DMS53 treated with DMSO at 0.1 percent for 48 hours (cell line): ENCODE results near the gene GIMD1.
"Not testable (repeated sequence)": the region's sequence is repeated elsewhere in the genome, so short reads cannot be mapped to it uniquely, and the experiment has no call there.

Source experiments
- DNase-seq: peaks from one replicate; lab custom pipeline; 2025; ENCODE audit not compliant: unreplicated experiment; lab: John Stamatoyannopoulos, UW

The GIMD1 gene

GRCh38 chr4:106368678-106369077 is at the start of gene GIMD1:
Gene GIMD1 (minus strand): TSS chr4:106368778. CDS start chr4:106367435, 1,343 bp downstream.
- DNase-seq = no peak

- DNase-seq = no peak
Observed at GRCh38 chr4:106414366-106414765, 45.8 kb upstream of the GIMD1 start.

GRCh38 chr4:106409901-106410889 is 41.6 kb upstream of the GIMD1 start:
- no peak for DNase-seq

- not testable (repeated sequence) for DNase-seq
Observed at GRCh38 chr4:106408004-106408403, 39.4 kb upstream of the GIMD1 start.

- no peak for DNase-seq
Observed at GRCh38 chr4:106401157-106401556, 32.6 kb upstream of the GIMD1 start.

- not testable (repeated sequence) for DNase-seq
Observed at GRCh38 chr4:106398898-106399297, 30.3 kb upstream of the GIMD1 start.

GRCh38 chr4:106395582-106395981 is 27.0 kb upstream of the GIMD1 start:
- DNase-seq = no peak

- DNase-seq = no peak
Observed at GRCh38 chr4:106385853-106386393, 17.3 kb upstream of the GIMD1 start.

GRCh38 chr4:106384878-106385277 is 16.3 kb upstream of the GIMD1 start:
- no peak for DNase-seq

- DNase-seq = no peak
Observed at GRCh38 chr4:106380179-106380578, 11.6 kb upstream of the GIMD1 start.

- no peak for DNase-seq
Observed at GRCh38 chr4:106373026-106373425, 4.4 kb upstream of the GIMD1 start.

GRCh38 chr4:106371161-106371560 is 2.6 kb upstream of the GIMD1 start:
- no peak for DNase-seq

- DNase-seq = no peak
Observed at GRCh38 chr4:106370214-106370613, 1.6 kb upstream of the GIMD1 start.

- peak; percentile 51 for DNase-seq
Observed at GRCh38 chr4:106369456-106370060, 980 bp upstream of the GIMD1 start.

GRCh38 chr4:106367072-106367471 is 1.5 kb downstream of the GIMD1 start:
- DNase-seq = no peak

GRCh38 chr4:106366026-106366425 is 2.6 kb downstream of the GIMD1 start:
- DNase-seq = no peak

- peak; percentile 6 for DNase-seq
Observed at GRCh38 chr4:106365613-106366012, 3.0 kb downstream of the GIMD1 start.

- no peak for DNase-seq
Observed at GRCh38 chr4:106364282-106364681, 4.3 kb downstream of the GIMD1 start.

GRCh38 chr4:106362086-106362825 is 6.3 kb downstream of the GIMD1 start:
- DNase-seq = no peak

- no peak for DNase-seq
Observed at GRCh38 chr4:106358899-106359298, 9.7 kb downstream of the GIMD1 start.

- no peak for DNase-seq
Observed at GRCh38 chr4:106355193-106355592, 13.4 kb downstream of the GIMD1 start.
